Measurements from ENCODE around the gene ANKRD16.

GRCh38 chr10:5862360-5862961 lies 27.2 kb downstream of the ANKRD16 start:
- no peak for TF ChIP-seq CTCF (IDR thresholded peaks at IDR 0.05)
- TF ChIP-seq POLR2AphosphoS5 (IDR thresholded peaks at IDR 0.05; ENCODE audit: low read depth, low read length): no peak

Data from Panc1 (cell line).